Measurements from ENCODE around the gene FOXO6.

FOXO6 gene

DNA sequence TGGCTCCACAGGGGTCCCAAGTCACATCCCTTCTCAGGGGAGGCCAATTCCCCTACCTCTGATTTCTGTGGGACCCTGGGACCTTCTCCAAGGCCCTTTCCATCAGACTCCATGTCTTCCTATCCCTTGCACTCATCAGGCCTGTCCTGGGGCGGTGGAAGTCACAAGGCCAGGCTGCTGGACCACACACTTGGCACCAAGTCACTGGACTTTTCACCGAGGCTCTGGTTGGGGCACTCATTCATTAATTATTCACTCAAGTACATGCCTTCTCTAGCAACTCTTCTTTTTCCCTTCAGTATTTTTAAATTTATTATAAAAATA, 11.2 kb upstream of the FOXO6 start:
- DNase-seq (ENCODE audit: low read depth in 3 of 3, low spot score in 1 of 3) = no peak

DNA sequence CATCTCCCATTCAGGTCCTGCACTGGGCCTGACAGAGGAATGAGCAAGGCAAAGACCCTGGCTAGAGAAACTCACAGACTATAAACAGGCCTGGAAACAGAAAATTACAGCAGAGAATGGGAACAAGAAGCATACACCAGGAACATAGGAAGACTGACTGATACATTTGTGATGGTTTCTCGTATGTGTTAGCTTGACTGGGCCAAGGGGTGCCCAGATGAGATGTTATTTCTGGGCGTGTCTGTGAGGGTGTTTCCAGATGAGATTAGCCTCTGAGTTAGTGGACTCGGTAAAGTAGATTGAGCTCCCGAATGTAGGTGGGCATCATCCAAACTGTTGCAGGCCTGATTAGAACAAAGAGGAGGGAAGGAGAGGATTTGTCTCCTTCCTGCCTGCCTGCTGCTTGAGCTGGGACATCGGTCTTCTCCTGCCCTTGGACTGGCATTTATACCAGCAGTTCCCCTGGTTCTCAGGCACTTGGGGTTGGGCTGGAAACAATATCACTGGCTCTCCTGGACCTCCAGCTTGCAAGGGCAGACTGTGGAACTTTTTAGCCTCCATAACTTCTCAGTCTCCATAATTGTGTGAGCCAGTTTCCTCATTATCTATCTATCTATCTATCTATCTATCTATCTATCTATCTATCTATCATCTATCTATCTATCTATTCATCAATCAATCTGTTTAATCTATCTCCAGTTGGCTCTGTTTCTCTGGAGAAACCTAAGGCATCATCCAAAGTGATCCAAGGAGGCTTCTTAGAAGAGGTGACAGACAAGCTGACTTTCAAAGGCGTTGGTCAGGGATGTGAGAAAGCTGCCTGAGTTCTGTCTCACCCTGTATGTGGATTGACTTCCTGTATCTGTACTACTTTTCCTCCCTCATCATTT, 9.7 kb upstream of the FOXO6 start:
- DNase-seq (ENCODE audit: low read depth in 3 of 3, low spot score in 1 of 3) = no peak

DNA sequence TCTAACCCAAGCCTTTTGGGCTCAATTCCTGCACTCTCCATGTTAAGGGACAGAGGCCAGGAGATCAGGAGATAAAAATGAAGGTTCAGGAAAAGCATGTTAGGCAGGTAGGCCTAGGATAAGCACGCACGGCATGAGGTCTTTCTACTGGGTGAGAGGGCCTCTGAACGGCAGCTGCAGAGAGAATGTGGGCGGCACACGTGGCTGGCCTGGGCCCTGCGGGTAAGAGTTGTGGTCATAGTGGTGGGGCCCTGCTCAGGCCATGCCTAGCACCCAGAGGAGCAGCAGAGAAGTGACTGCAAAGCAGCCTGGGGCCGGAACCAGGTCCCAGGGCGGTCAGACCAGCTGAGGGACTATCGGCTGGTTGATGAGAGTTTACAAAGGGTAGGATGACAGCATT, 7.5 kb upstream of the FOXO6 start:
- no peak for DNase-seq (ENCODE audit: low read depth in 3 of 3, low spot score in 1 of 3)

DNA sequence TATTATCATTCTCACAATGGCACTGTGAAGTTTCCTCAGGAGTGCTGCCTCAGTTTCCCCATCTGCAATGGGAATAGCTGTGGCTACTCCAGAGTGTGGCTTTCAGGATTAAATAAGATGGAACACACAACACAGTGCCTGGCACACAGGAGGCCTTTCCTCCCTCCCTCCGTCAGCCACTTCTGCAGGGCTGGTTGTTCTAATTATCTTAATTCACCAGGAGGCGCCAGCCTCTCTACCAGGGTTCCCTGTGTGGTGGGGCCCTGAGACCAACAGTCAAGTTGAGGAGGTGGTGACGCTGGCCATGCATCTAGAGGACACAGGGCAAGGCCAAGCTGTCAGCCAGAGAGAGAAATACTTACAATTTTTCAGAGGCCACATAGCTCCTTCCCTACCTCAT, 6.3 kb upstream of the FOXO6 start:
- no peak for DNase-seq (ENCODE audit: low read depth in 3 of 3, low spot score in 1 of 3)

DNA sequence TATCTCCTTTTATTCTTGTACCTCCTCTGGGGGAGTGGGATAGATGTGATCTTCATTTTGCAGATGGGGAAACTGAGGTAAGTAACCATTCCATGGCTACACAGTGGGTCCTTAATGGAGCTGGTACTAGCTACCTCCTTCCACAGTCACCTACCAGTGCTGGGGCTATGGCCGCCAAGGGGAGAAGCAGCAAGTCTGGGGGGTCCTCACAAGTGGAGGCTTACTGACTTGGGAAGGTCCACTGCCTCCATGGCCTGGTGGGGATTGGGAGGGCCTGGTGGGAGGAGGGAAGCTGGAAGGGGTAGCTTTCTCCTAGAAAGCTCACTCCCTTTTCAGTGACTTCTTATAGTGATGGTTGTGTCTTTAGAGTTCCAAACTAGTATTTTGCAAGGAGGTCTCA, 5.9 kb upstream of the FOXO6 start:
- no peak for DNase-seq (ENCODE audit: low read depth in 3 of 3, low spot score in 1 of 3)

DNA sequence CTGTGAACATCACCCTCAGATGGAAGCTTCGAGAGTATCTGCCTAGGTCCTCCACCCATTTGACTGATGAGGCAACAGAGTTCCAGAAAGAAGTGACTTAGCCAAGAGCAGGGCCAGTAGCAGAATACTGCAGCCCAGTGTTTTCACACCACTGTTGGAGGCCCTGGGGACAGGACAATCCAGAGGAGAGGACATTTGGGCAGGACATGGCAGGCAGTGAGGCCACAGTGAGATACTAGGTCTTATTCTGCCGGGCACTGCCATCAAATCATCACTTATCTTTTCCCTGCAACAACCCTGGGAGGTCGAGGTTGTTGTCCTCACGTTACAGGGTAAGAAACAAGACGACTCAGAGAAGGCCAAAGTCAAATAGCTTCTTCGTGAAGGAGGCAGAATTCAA, 5.5 kb upstream of the FOXO6 start:
- DNase-seq (ENCODE audit: low read depth in 3 of 3, low spot score in 1 of 3) = no peak

DNA sequence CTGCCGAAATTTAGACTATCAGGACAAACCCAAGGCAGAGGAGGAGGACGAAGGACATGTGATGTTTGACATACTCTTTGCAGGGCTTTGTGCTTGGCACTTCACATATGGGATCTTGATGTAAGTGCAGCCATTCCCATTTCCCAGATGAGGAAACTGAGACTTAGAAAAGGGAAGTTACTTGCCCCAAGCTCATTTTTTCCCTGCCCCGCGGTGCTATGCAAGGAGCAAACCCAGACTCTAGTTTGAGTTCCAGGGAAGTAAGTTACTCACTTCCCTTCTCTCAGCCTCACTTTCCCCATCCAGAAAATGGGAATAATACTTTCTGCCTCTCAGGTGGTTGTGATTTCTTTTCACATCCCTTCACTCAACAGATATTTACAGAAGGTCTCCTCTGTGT, 4.5 kb upstream of the FOXO6 start:
- DNase-seq (ENCODE audit: low read depth in 3 of 3, low spot score in 1 of 3) = no peak

DNA sequence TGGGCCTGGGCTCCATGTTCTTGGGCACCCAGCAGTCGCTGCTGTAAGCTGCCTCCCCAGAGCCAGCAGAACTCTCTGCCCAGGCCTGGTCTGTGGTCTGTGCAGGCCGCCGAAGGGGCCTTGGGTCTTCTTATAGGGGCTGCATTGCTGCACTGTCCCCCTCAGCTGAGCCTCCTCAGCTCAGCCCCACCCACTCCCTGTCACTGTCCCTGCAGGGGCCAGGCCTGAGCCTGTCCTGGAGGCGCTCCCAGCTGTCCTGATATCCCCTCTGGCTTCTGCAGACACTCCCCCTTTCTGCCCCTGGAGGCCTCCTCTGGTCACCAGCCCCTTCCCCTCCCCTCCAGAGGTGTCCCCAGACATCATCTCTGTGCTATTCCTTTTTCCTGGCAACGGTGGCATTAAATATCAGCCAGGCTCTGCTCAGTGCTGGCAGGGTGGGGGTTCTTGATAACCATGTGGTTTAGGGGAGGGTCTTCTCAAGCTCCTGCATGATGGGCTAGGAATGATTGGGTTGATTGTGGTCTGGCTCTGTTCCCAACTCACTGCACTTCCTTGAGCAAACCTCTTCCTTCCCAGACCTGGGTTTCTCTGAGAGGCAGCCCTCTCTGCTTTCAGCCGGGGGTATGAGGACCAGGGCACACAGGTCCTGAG, 3.7 kb upstream of the FOXO6 start:
- DNase-seq (ENCODE audit: low read depth in 3 of 3, low spot score in 1 of 3) = no peak

DNA sequence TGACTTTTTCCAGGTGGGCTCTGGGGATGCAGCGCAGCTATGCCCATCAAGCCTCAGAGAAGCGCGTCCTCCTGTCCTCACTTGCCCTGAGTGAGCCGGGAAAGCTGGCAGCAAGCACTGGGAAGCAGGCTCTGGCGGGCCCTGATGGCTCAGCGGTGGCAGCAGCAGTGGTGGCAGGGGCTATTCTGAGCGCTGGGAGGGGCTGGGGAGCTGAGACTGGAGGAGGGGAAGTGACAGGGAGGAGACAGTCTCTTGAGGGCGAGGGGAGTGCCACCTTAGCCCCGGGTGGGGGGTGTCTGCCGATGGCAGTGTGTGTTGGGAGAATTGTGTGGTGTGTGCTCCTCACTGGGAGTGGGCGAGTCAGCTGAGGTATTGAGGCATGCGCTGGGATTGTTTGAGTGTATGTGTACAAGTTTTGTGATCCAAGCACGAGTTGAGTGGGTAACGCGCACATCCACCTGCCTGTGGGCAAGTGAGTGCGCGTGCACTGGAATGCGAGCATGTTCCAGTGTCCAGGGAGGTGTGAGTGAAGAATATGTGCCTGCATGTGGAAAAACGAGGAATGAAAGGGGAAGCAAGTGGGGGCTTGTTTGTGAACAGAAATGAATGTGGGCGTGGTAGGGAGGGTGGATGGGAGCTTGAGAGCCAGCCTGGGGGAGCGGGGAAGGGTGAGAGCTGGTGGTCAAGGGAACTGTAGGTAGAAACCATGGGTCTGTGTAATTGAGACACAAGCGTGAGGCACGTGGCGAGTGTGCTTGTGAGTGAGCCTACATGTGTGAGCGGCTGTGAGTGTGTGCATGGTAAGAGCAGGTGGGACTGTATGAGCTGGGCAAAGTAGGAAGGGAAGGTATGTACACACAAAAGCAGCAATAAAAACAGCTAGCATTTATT, 2.9 kb upstream of the FOXO6 start:
- DNase-seq (ENCODE audit: low read depth in 3 of 3, low spot score in 1 of 3) = no peak

DNA sequence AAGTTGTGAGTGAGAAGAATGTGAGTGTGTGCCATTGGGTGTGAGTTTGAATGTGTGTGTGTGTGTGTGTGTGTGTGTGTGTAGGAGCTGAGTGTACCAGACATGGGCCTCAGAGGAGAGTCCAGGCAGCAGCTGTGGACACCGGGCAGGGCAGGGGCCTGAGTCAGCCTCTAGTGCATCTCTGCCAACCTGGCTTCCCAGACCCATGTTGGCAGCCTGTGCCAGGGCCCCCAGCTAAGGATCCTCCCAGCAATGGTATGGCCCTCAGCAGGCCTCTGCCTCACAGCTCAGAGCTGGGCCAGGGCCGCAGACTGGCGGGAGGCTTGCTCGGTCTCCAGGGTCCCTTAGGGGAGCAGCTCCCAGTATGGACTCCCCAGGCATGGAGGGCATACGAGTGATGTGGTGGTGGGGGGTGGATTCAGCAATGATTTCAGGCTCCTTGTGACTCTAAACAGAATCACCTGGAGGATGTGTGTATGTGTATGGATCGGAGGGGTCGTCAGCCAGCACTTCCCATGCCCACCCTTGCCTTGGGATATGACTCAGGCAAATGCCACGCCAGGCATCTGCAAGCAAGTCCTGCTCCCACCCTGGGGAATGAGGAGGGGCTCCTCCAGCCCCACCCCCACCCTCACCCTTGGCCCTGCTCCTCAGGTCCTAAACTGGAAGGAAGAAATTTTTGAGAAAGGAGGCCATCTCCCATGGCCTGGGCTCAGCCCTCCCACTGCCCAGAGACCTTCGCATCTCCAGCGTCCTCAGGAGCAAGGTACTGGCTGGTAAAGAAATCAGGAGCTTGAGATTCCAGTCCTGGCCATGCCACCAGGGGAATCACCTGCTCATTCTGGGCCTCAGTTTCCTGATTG, 1.8 kb upstream of the FOXO6 start:
- no peak for DNase-seq (ENCODE audit: low read depth in 3 of 3, low spot score in 1 of 3)

DNA sequence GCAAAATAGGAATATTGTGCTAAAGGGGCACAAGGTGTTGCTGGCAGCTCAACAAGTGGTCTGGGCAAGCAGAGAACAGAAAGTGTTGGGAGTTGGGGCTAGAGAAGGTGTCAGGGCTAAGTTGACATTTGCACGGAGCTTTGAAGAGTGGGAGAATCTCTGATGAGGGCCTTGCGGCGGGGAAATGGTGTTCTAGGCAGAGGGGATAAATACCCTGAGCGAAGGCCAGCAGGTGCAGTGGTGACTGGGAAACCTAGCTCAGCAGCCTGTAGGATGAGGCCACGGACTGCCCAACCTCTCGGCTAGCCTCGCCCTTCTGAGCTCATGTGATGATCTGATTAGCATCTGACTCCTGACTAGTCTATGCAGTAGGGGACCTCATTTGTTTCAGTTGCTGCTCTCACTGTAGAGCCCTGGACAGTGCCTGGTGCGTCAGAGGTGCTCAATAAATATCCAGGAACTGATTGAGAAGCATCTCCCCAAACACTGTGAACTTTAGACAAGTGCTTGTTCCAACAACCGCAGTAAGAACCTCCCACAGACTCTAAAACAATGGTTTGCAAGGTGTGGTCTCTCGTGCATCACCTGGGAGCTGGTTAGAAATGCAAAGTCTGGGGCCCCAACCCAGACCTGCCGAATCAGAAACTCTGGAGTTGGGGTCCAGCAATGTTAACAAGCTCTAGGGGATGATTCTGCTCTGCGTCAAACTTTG, 1.0 kb upstream of the FOXO6 start:
- DNase-seq (ENCODE audit: low read depth in 3 of 3, low spot score in 1 of 3) = no peak

DNA sequence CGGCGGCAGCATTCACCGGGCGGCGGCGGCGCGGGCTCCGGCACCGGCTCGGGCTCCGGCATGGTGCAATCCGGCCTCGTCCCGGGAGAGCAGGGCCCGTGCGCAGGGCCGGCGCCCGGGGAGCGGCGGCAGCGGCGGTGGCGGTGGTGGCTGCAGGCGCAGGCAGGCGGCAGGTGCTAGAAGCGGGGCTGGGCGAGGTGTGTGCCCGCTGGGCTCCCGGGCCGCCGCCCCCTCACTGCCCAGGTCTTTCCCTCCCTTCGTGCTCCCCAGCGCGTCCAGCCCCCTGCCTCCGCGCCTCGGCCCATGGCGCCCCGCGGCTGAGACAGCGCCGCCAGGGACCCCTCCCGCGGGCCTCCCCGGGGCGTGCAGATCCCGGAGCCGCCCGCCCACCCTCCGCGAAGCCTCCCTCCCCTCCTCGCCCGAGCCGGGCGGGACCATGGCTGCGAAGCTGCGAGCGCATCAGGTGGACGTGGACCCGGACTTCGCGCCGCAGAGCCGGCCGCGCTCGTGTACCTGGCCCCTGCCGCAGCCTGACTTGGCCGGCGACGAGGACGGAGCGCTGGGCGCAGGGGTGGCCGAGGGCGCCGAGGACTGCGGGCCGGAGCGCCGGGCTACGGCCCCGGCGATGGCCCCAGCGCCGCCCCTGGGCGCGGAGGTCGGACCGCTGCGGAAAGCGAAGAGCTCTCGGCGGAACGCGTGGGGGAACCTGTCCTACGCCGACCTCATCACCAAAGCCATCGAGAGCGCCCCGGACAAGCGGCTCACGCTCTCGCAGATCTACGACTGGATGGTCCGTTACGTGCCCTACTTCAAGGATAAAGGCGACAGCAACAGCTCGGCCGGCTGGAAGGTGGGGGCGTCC, 492 bp downstream of the FOXO6 start:
- DNase-seq (ENCODE audit: low read depth in 3 of 3, low spot score in 1 of 3) = no peak

DNA sequence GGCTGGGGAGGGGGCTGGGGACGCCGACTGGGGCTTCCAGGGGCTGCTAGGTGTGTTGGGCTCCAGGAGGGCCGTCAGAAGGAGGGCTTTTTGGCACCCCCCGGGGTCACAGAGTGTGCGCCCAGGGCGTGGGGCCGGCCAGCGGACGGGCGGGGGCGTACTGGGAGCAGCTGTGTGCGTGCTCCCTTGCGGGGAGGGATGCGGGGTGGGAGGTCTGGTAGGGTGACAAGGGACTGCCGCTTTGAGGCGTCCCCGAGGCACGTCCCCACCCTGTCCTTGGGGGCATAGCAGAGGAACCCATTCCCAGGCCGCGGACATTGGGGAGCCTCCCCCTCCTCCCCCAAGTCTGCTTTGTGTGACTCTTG, 1.1 kb downstream of the FOXO6 start:
- DNase-seq (ENCODE audit: low read depth in 3 of 3, low spot score in 1 of 3) = no peak

DNA sequence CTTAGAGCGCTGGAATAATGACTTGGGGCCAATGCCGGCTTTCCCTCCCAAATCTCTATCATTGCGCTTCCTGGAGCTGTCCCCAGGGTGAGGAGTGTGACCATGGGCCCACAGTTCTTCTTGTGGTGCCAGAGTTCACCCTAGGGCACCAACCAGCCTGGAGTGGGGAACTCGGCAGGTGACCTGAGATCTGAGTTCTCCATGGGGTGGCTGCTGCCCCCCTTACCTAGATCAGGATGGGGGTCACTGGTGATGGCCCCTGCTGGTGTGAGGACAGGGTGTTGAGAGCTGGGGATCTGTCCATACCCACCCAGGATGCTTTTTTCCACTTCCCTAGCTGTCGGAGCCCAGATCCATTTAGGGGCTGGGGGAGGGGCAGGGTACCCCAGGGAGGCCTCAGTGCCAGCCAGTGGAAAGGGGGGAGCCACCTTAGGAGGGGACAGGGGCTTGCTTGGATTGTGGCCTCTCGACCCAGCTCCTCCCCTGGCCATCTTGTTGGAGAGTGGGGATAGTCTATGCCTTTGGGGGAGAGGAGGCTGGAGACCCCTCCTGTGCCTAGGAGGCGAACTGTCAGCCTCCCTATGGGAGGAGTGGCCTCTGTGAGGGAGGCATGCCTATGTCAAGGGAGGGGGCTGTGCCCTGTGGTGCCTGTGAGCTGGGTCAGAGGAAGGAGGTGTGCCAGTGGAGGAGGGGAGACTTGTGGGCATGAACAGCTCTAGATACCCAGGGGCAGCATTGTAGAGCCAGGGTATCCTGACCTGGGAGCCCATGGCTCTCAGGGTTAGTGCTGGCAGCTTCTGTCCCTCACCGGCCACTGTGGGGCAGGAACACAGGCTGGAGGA, 1.7 kb downstream of the FOXO6 start:
- no peak for DNase-seq (ENCODE audit: low read depth in 3 of 3, low spot score in 1 of 3)

DNA sequence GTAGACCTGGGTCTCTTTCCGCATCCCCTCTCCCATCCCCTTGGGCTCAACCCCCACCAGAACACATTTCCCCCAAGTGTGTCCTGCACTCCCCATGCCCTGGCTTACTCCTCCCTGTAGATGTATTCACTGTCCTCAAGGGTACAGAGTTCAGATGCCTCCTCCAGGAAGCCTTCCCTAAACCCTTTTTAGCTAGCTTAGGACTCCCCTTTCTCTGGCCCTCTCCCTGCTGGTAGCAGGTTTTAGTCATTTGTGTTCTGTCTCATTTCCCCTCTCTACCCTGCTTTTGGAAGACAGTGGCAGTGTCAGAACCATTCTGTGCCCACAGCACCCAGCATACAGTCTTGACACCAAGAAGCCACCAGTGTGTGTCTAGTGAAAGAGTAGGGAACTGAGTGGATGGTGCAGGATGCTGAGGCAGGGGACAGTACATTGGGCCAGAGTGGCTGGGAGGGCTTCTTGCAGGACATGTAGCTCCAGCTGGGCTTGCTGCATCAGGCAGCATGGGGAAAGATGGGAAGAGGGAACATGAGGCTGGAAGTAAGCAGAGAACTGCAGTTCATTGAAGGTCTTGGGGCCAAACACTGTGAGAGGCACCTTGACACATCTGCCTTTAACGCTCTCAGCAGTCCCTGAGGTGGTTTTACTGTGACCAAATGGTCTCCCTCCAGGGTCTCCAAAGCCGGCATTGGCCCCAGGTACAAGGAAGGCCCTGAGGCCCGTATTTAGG, 2.5 kb downstream of the FOXO6 start:
- DNase-seq (ENCODE audit: low read depth in 3 of 3, low spot score in 1 of 3) = no peak

DNA sequence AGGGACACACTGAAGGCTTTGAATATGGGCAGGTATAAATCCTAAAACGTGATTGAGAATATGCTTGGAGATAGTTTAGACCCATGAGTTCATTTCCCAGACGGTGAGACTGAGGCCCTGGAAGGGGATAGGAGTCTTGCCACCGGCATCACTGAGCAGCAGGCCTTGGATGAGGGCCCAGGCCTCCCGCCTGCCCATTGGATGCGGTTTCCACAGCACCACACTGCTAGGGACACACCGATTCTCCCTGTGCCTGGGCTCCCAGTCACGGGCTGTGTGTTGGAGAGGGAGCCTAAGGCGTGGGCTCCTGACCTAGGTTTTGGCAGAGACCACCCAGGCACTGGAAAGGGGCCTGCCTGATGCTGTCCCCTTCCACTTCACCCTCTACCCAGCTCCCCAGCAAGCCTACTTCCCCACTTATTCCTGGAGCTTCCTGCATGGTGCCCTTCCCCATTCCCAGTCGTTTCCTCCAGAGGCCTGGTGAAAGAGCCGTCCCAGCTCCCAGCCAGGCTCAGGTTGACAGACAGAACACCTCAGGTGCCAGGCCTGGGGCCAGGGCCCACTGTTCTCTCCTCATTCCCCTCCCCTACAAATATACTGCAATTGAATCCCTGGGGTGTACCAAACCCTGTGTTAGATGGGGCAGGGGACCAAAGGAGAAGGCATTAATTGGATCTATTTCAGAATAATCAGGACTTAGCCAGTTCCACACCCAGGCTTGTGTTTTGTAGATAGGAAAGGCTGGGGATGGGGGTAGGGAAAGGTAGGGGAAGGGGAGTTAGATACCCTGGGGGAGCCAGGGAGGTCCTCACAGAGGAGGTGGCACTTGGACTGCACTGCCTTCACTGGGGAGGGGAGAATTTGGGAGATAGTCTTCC, 3.4 kb downstream of the FOXO6 start:
- no peak for DNase-seq (ENCODE audit: low read depth in 3 of 3, low spot score in 1 of 3)

DNA sequence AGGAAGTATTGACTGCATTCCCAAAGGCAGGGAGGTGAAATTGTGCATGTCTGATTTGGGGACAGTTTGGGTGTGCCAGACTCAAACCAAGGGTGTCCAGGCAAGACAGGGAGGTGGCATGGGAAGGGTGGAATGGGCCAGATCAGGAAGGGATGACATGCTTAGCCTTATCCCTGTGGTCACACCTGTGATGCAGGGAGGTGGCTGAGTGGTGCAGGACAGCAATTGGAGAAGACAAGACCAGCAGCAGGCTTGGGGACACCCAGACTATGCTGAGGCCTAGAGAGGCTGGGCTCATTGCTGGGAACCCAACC, 4.0 kb downstream of the FOXO6 start:
- no peak for DNase-seq (ENCODE audit: low read depth in 3 of 3, low spot score in 1 of 3)
